A549 (cell line): ENCODE measurements around the gene PTPN12.

Source experiments
- BHLHE40 ChIP-seq: IDR thresholded peaks from 2 replicates; pipeline ENCODE4 v1.6.1; 2012; ENCODE audit warnings: low read depth, low read length, inconsistent platforms
- FOSL2 ChIP-seq, 2 experiments: fragments of 450-650 bp in 1 of 2; fragments of >200 bp in 1 of 2; sonication (Bioruptor Twin) in 1 of 2; formaldehyde crosslinking; IDR thresholded peaks; 2 replicates each; pipeline versions ENCODE4 v1.5.0 to v1.6.1; 2016 to 2020; ENCODE audit warnings: mild to moderate bottlenecking in 1 of 2, moderate library complexity in 1 of 2
- HOXA7 ChIP-seq: fragments of 250-450 bp; sonication (Bioruptor Pico); IDR thresholded peaks from 2 replicates; pipeline ENCODE4 v1.5.0; 2020; ENCODE audit warnings: mild to moderate bottlenecking, moderate library complexity
- KDM1A ChIP-seq: fragments of 200-600 bp; sonication (generic); IDR thresholded peaks from 2 replicates; pipeline ENCODE4 v1.6.1; 2016; ENCODE audit warnings: low read depth, mild to moderate bottlenecking
- NPAS2 ChIP-seq: fragments of 250-450 bp; sonication (Bioruptor Pico); IDR thresholded peaks from 2 replicates; pipeline ENCODE4 v1.8.0; 2022; ENCODE audit warnings: mild to moderate bottlenecking, moderate library complexity, borderline replicate concordance
- POLR2A ChIP-seq: IDR thresholded peaks from 2 replicates; pipeline ENCODE4 v1.6.1; 2012; ENCODE audit warnings: mild to moderate bottlenecking, low read length
- RCOR1 ChIP-seq: fragments of 150-350 bp; IDR thresholded peaks from 2 replicates; pipeline ENCODE4 v1.6.1; 2014; ENCODE audit warnings: antibody characterized with exemption, low read length, low read depth
- TF ChIP-seq, protein P1 (sequence below): fragments of >200 bp; sonication (Bioruptor Twin); formaldehyde crosslinking; IDR thresholded peaks from 3 replicates; pipeline ENCODE4 v1.6.1; 2016
- TF ChIP-seq, protein P2 (sequence below): fragments of >200 bp; sonication (Bioruptor Twin); formaldehyde crosslinking; IDR thresholded peaks from 3 replicates; pipeline ENCODE4 v1.5.1; 2016
- TF ChIP-seq, protein P3 (sequence below): fragments of 200-600 bp; sonication (generic); IDR thresholded peaks from 2 replicates; pipeline ENCODE4 v1.6.1; 2016; ENCODE audit warnings: antibody characterized with exemption, mild to moderate bottlenecking, moderate library complexity
- TF ChIP-seq, protein P4 (sequence below): fragments of 450-650 bp; IDR thresholded peaks from 2 replicates; pipeline ENCODE4 v1.6.1; 2014; ENCODE audit warnings: antibody characterized with exemption
- TF ChIP-seq, protein P5 (sequence below): IDR thresholded peaks from 2 replicates; pipeline ENCODE4 v1.6.1; 2012
- TF ChIP-seq, protein P6 (sequence below): fragments of 150-350 bp; IDR thresholded peaks from 2 replicates; pipeline ENCODE4 v1.6.1; 2014; ENCODE audit warnings: low read depth, mild to moderate bottlenecking, low read length

DNA sequence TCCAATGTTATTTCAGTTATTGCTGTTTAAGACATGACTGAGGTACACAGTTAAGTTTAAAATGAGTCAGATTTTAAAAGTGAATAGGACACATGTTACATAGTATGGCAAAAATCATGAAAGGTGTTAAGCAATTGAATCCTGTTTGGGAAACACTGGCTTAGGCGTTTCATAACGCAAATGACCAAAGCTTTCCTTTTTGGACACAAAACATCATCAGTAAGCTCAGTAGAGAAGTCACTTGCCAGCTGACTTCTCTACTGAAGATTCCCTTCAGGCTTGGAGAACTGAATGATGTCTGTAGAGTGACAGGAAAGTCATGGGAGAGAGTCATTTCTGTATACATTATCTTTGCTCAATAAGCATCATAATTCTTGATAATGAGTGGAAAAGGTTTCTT is 94.7 kb downstream of the PTPN12 start:
- TF ChIP-seq, protein P1, sequence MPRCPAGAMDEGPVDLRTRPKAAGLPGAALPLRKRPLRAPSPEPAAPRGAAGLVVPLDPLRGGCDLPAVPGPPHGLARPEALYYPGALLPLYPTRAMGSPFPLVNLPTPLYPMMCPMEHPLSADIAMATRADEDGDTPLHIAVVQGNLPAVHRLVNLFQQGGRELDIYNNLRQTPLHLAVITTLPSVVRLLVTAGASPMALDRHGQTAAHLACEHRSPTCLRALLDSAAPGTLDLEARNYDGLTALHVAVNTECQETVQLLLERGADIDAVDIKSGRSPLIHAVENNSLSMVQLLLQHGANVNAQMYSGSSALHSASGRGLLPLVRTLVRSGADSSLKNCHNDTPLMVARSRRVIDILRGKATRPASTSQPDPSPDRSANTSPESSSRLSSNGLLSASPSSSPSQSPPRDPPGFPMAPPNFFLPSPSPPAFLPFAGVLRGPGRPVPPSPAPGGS: no peak
- TF ChIP-seq RCOR1 (no peak), BHLHE40 (no peak), NPAS2 (no peak), POLR2A (no peak), FOSL2 (IDR thresholded peaks at IDR 0.05) (no peak), FOSL2 (CRISPR knock-in tag; IDR thresholded peaks at IDR 0.05) (no peak), KDM1A (no peak), HOXA7 (CRISPR knock-in tag) (no peak)
- TF ChIP-seq, protein P2, sequence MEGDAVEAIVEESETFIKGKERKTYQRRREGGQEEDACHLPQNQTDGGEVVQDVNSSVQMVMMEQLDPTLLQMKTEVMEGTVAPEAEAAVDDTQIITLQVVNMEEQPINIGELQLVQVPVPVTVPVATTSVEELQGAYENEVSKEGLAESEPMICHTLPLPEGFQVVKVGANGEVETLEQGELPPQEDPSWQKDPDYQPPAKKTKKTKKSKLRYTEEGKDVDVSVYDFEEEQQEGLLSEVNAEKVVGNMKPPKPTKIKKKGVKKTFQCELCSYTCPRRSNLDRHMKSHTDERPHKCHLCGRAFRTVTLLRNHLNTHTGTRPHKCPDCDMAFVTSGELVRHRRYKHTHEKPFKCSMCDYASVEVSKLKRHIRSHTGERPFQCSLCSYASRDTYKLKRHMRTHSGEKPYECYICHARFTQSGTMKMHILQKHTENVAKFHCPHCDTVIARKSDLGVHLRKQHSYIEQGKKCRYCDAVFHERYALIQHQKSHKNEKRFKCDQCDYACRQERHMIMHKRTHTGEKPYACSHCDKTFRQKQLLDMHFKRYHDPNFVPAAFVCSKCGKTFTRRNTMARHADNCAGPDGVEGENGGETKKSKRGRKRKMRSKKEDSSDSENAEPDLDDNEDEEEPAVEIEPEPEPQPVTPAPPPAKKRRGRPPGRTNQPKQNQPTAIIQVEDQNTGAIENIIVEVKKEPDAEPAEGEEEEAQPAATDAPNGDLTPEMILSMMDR: no peak
- TF ChIP-seq, protein P3, sequence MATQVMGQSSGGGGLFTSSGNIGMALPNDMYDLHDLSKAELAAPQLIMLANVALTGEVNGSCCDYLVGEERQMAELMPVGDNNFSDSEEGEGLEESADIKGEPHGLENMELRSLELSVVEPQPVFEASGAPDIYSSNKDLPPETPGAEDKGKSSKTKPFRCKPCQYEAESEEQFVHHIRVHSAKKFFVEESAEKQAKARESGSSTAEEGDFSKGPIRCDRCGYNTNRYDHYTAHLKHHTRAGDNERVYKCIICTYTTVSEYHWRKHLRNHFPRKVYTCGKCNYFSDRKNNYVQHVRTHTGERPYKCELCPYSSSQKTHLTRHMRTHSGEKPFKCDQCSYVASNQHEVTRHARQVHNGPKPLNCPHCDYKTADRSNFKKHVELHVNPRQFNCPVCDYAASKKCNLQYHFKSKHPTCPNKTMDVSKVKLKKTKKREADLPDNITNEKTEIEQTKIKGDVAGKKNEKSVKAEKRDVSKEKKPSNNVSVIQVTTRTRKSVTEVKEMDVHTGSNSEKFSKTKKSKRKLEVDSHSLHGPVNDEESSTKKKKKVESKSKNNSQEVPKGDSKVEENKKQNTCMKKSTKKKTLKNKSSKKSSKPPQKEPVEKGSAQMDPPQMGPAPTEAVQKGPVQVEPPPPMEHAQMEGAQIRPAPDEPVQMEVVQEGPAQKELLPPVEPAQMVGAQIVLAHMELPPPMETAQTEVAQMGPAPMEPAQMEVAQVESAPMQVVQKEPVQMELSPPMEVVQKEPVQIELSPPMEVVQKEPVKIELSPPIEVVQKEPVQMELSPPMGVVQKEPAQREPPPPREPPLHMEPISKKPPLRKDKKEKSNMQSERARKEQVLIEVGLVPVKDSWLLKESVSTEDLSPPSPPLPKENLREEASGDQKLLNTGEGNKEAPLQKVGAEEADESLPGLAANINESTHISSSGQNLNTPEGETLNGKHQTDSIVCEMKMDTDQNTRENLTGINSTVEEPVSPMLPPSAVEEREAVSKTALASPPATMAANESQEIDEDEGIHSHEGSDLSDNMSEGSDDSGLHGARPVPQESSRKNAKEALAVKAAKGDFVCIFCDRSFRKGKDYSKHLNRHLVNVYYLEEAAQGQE: no peak
- TF ChIP-seq, protein P4, sequence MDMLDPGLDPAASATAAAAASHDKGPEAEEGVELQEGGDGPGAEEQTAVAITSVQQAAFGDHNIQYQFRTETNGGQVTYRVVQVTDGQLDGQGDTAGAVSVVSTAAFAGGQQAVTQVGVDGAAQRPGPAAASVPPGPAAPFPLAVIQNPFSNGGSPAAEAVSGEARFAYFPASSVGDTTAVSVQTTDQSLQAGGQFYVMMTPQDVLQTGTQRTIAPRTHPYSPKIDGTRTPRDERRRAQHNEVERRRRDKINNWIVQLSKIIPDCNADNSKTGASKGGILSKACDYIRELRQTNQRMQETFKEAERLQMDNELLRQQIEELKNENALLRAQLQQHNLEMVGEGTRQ: no peak
- TF ChIP-seq, protein P5, sequence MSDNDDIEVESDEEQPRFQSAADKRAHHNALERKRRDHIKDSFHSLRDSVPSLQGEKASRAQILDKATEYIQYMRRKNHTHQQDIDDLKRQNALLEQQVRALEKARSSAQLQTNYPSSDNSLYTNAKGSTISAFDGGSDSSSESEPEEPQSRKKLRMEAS: no peak
- TF ChIP-seq, protein P6, sequence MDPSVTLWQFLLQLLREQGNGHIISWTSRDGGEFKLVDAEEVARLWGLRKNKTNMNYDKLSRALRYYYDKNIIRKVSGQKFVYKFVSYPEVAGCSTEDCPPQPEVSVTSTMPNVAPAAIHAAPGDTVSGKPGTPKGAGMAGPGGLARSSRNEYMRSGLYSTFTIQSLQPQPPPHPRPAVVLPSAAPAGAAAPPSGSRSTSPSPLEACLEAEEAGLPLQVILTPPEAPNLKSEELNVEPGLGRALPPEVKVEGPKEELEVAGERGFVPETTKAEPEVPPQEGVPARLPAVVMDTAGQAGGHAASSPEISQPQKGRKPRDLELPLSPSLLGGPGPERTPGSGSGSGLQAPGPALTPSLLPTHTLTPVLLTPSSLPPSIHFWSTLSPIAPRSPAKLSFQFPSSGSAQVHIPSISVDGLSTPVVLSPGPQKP: no peak
